ENCODE measurements around the gene SCYGR8. TPM values are rescaled to one million over a fixed set of nuclear protein-coding genes. Genes with fewer than 3 reads are reported as not detected.
A peak's percentile ranks its signal among the peaks of the same experiment; 100 is the strongest.

Gene SCYGR8
- total RNA-seq, 2 experiments from 2014 or later: not detected

GRCh38 chr2:227780981-227781615 is 35.4 kb downstream of the SCYGR8 start:
- POLR2A ChIA-PET: no interaction called here
- ATAC-seq: no peak
- no peaks in the 10 kb centered on the region for H3K36me3 Mint-ChIP-seq (ENCODE audit: low read depth)
- intact Hi-C loops (cut with micrococcal nuclease): no loop called here
- H3K27me3 Mint-ChIP-seq: peaks cover 8% of the 10 kb centered on the region
- H3K9me3 Mint-ChIP-seq: no peaks in the 10 kb centered on the region
- TF ChIP-seq CTCF (IDR thresholded peaks at IDR 0.05): no peak
- no peak overlapping the region for H3K4me3 Mint-ChIP-seq
- peaks cover 10% of the 10 kb centered on the region for H3K4me1 Mint-ChIP-seq (ENCODE audit: low read depth)
- no peak overlapping the region for H3K27ac Mint-ChIP-seq
- CTCF ChIA-PET: interaction anchor here (1.0 to 2.5 kb wide), 3 partner anchors 12 to 123 kb away, joined by 3 to 6 read pairs (median 4); no protein-coding TSS in a partner anchor
- no peak for DNase-seq

GRCh38 chr2:227781841-227782240 is 36.1 kb downstream of the SCYGR8 start:
- CTCF ChIA-PET: interaction anchor here (1.0 kb wide), 2 partner anchors 12 to 14 kb away, joined by 3 to 4 read pairs; no protein-coding TSS in a partner anchor
- intact Hi-C loops (cut with micrococcal nuclease): no loop called here
- H3K4me3 Mint-ChIP-seq: no peak overlapping the region

GRCh38 chr2:227782804-227783203 is 37.1 kb downstream of the SCYGR8 start:
- peaks cover 8% of the 10 kb centered on the region for H3K4me1 Mint-ChIP-seq (ENCODE audit: low read depth)
- H3K27me3 Mint-ChIP-seq: peaks cover 11% of the 10 kb centered on the region
- peak overlapping the region; percentile 48 for H3K27ac Mint-ChIP-seq
- H3K4me3 Mint-ChIP-seq: no peak overlapping the region
- H3K36me3 Mint-ChIP-seq (ENCODE audit: low read depth): no peaks in the 10 kb centered on the region
- no peak for DNase-seq
- no peak for ATAC-seq
- POLR2A ChIA-PET: interaction anchor here (0.6 kb wide), 1 partner anchor 376 kb away, joined by 3 read pairs; no protein-coding TSS in a partner anchor
- TF ChIP-seq CTCF (IDR thresholded peaks at IDR 0.05): no peak
- H3K9me3 Mint-ChIP-seq: no peaks in the 10 kb centered on the region
- intact Hi-C loops (cut with micrococcal nuclease): no loop called here
- CTCF ChIA-PET: interaction anchor here (1.0 to 1.8 kb wide), 4 partner anchors 9 to 545 kb away, joined by 3 to 9 read pairs (median 6); no protein-coding TSS in a partner anchor

More at GRCh38 chr2:227781841-227782240, 36.1 kb downstream of the SCYGR8 start:
- Mint-ChIP-seq H3K9me3 (no peaks in the 10 kb centered on the region), H3K36me3 (ENCODE audit: low read depth) (no peaks in the 10 kb centered on the region), H3K27me3 (peaks cover 8% of the 10 kb centered on the region), H3K4me1 (ENCODE audit: low read depth) (peaks cover 8% of the 10 kb centered on the region), H3K27ac (no peak overlapping the region)
- POLR2A ChIA-PET: no interaction called here
- no peak for TF ChIP-seq CTCF (IDR thresholded peaks at IDR 0.05)
- DNase-seq (no peak), ATAC-seq (no peak)

- Mint-ChIP-seq H3K9me3 (no peaks in the 10 kb centered on the region), H3K4me3 (peak overlapping the region; percentile 45), H3K27me3 (peaks cover 16% of the 10 kb centered on the region), H3K36me3 (ENCODE audit: low read depth) (no peaks in the 10 kb centered on the region), H3K27ac (peak overlapping the region; percentile 49), H3K4me1 (ENCODE audit: low read depth) (peaks cover 8% of the 10 kb centered on the region)
- ATAC-seq (peak; percentile 90), DNase-seq (peak; percentile 42)
- CTCF ChIA-PET: interaction anchor here (1.0 to 1.8 kb wide), 6 partner anchors 9 to 545 kb away, joined by 3 to 9 read pairs (median 4); no protein-coding TSS in a partner anchor
- TF ChIP-seq CTCF (IDR thresholded peaks at IDR 0.05): no peak
- intact Hi-C loops (cut with micrococcal nuclease): no loop called here
- POLR2A ChIA-PET: interaction anchor here (0.6 to 1.0 kb wide), 2 partner anchors 90 to 377 kb away, joined by 3 read pairs; no protein-coding TSS in a partner anchor
These were observed 37.9 kb downstream of the SCYGR8 start for GRCh38 chr2:227783404-227784138.

Data from activated CD8-positive, alpha-beta T cell treated with anti-CD3 and anti-CD28 coated beads for 36 hours (primary cell).